Measurements from ENCODE around the gene GALNT17. TPM values are rescaled to one million over a fixed set of nuclear protein-coding genes. Genes with fewer than 3 reads are reported as not detected.

Gene GALNT17
- total and polyA plus RNA-seq, 12 donors: 15.1 to 87.0 (median 55.4) TPM

DNA sequence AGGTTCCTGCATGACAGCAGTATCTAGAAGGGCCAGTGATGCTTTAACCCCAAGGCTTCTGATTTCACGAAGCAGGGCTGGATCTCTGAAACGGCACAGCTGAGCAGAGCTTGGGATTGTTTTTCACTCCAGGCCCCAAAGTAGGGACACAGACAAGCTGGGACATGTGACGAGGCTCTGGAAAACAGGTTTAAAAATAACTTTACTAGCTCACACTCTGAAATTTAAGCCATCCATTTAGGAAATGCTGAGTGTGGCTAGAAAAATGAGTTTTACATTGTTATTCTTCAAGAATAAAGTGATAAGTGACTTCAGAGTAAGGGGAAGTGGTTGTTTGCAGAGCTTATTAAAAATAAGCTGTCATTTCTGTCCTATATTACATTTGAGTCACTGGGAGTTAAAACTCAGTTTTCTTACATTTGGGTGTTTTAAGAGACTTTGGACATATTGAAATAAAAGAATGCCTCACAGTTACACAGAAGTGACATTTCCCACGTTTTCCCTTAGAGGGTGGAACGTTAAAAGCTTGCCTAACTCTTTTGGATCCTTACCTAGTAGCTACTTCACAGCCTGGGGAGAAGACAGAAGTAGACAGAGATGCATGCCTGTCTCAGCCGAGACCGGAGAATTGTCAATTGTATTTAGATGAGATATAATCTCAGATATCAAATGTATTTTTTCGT is 107.8 kb downstream of the GALNT17 start:
- DNase-seq: peak in 1 of 2 donors; percentile 41
- TF ChIP-seq, protein P1, sequence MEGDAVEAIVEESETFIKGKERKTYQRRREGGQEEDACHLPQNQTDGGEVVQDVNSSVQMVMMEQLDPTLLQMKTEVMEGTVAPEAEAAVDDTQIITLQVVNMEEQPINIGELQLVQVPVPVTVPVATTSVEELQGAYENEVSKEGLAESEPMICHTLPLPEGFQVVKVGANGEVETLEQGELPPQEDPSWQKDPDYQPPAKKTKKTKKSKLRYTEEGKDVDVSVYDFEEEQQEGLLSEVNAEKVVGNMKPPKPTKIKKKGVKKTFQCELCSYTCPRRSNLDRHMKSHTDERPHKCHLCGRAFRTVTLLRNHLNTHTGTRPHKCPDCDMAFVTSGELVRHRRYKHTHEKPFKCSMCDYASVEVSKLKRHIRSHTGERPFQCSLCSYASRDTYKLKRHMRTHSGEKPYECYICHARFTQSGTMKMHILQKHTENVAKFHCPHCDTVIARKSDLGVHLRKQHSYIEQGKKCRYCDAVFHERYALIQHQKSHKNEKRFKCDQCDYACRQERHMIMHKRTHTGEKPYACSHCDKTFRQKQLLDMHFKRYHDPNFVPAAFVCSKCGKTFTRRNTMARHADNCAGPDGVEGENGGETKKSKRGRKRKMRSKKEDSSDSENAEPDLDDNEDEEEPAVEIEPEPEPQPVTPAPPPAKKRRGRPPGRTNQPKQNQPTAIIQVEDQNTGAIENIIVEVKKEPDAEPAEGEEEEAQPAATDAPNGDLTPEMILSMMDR (IDR thresholded peaks at IDR 0.05): no peak
- peaks cover 0 to 53% (median 27%) of the 10 kb centered on the region in 9 donors for H3K4me1 ChIP-seq
- peak overlapping the region; percentile 52 to 90 (median 86) for H3K27ac ChIP-seq
- peaks cover 0 to 8% (median 0%) of the 10 kb centered on the region in 11 donors for H3K9me3 ChIP-seq
- H3K36me3 ChIP-seq: no peaks in the 10 kb centered on the region
- peak; percentile 38 to 80 (median 66) for ATAC-seq
- H3K4me3 ChIP-seq: no peak overlapping the region
- WGBS, 2 donors: 29 to 42% methylated on average over 8 of the region's 8 CpGs
- intact Hi-C loops (cut with DNase I): loop anchor here in 5 of 10 donors (5.0 to 10.0 kb wide), 6 partner anchors 105 to 495 kb away; partner anchors contain the start of gene GALNT17 (in 2 of the 5)
- no peaks in the 10 kb centered on the region for H3K27me3 ChIP-seq

DNA sequence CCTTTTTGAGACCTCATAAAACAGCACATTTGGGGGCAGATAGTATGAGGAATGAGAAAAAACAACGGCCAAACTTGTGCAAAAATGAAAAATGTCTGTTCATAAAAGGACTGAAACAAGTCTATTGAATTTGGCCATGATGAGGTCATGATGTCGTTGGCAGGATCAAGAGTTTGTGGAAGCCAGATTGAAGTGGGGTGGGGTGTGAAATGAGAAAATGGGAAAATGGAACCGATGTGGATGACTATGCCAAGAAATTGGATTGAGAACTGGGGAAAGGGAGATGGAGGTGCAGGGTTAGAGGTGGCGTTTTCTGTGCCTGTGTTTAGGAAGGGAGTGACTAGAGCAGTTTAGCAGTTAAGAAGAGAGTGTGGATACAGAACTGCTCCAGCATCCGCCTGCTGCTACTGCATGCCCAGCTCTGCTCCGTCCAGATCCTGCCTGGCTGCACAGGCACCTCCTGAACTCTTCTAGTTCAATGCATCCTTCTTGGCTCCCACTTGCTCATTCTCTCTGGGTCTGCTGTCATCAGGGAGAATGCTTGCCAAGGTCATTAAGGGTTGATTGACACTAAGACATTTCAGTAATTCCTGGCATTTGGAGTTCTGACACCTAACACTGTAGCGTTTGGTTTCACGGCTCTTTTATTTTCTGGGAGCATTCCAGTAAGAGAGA is 111.9 kb downstream of the GALNT17 start:
- Histone ChIP-seq H3K9me3 (peaks cover 0 to 9% (median 0%) of the 10 kb centered on the region in 11 donors), H3K4me1 (peaks cover 0 to 30% (median 8%) of the 10 kb centered on the region in 9 donors), H3K4me3 (no peak overlapping the region), H3K27ac (peak overlapping the region in 7 of 10 donors; percentile 14 to 77 (median 56)), H3K36me3 (no peaks in the 10 kb centered on the region), H3K27me3 (no peaks in the 10 kb centered on the region)
- intact Hi-C loops (cut with DNase I): loop anchor here in 1 of 10 donors (5.0 kb wide), 1 partner anchor 163 kb away; no protein-coding TSS in a partner anchor
- ATAC-seq (peak; percentile 34 to 85 (median 70)), DNase-seq (peak in 1 of 2 donors; percentile 24)
- TF ChIP-seq, protein P1 (IDR thresholded peaks at IDR 0.05): no peak
- 33 to 36% methylated on average over 8 of the region's 8 CpGs for WGBS, 2 donors

DNA sequence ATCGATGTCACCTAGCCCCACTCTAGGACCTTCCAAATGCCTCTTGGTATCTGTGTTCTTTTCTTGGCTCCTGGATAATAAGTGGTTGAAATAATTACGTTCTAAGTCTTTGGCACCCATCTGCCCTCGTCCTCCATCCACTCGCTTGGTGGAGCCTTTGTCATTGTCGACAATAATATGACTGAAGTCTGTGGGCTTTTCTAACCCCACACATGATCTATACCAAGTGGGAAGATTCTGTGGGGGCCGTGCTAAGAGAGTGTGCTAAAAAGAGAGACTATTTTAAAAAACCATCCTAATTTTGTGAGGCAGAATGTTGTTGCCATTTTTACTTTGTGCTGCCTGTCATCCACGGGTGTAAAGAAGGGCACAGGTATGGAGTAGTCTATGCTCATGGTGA is 113.1 kb downstream of the GALNT17 start:
- H3K27me3 ChIP-seq: no peaks in the 10 kb centered on the region
- peak in 5 of 8 donors; percentile 27 to 53 (median 37) for ATAC-seq
- 61 to 69% methylated on average over 7 of the region's 7 CpGs for WGBS, 2 donors
- H3K4me3 ChIP-seq: no peak overlapping the region
- TF ChIP-seq, protein P1 (IDR thresholded peaks at IDR 0.05): no peak
- no peak for DNase-seq
- H3K9me3 ChIP-seq: peaks cover 0 to 9% (median 0%) of the 10 kb centered on the region in 11 donors
- intact Hi-C loops (cut with DNase I): no loop called here
- peak overlapping the region in 6 of 10 donors; percentile 40 to 77 (median 58) for H3K27ac ChIP-seq
- H3K36me3 ChIP-seq: no peaks in the 10 kb centered on the region
- H3K4me1 ChIP-seq: peaks cover 0 to 19% (median 2%) of the 10 kb centered on the region in 9 donors

DNA sequence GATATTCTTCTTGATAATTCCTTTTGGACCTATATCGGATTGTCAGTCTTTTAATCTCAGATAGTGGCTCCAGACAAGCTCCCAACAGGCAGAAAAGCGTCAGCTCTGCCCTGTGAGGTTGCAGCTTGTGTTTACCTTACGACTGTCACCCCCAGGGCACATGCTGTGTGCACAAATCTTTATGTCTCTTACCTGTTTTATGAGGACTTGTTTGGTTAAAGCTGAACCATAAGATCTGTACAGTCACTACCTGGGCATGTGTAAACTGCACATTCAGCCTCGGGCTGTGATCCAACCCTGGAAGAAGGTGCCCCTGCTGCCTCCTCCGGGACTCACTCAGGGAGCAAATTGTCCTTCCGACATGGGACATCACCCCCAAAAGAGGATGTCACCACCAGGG is 119.8 kb downstream of the GALNT17 start:
- DNase-seq (no peak), ATAC-seq (no peak)
- H3K9me3 ChIP-seq: peaks cover 0 to 8% (median 0%) of the 10 kb centered on the region in 11 donors
- no peaks in the 10 kb centered on the region for H3K27me3 ChIP-seq
- H3K4me1 ChIP-seq: no peaks in the 10 kb centered on the region
- TF ChIP-seq, protein P1 (IDR thresholded peaks at IDR 0.05): no peak
- intact Hi-C loops (cut with DNase I): no loop called here
- no peak overlapping the region for H3K4me3 ChIP-seq
- H3K36me3 ChIP-seq: no peaks in the 10 kb centered on the region
- H3K27ac ChIP-seq: no peak overlapping the region
- 77 to 83% methylated on average over 6 of the region's 6 CpGs for WGBS, 2 donors
